ENCODE results near the gene EPOP.
"Not testable (repeated sequence)": the region's sequence is repeated elsewhere in the genome, so short reads cannot be mapped to it uniquely, and the experiment has no call there.

EPOP gene

GRCh38 chr17:38636054-38636453 is 38.7 kb downstream of the EPOP start:
- no peak for DNase-seq

GRCh38 chr17:38632334-38632733 is 42.4 kb downstream of the EPOP start:
- no peak for DNase-seq

GRCh38 chr17:38628441-38628840 is 46.3 kb downstream of the EPOP start:
- DNase-seq = no peak

GRCh38 chr17:38627957-38628356 is 46.8 kb downstream of the EPOP start:
- no peak for DNase-seq

- DNase-seq = not testable (repeated sequence)
Observed at GRCh38 chr17:38626606-38627226, 48.0 kb downstream of the EPOP start.

- no peak for DNase-seq
Observed at GRCh38 chr17:38625482-38625881, 49.3 kb downstream of the EPOP start.

- not testable (repeated sequence) for DNase-seq
Observed at GRCh38 chr17:38624782-38625355, 49.9 kb downstream of the EPOP start.

Measured in fibroblast of upper back skin (primary cell).